ENCODE results near the gene EREG. TPM values are rescaled to one million over a fixed set of nuclear protein-coding genes. Genes with fewer than 3 reads are reported as not detected.
A peak's percentile ranks its signal among the peaks of the same experiment; 100 is the strongest.
"Not testable (repeated sequence)": the region's sequence is repeated elsewhere in the genome, so short reads cannot be mapped to it uniquely, and the experiment has no call there.

EREG gene
- polyA plus RNA-seq, 6 donors from 2014 or later = 0.19 to 0.32 TPM; not detected in 4

DNA sequence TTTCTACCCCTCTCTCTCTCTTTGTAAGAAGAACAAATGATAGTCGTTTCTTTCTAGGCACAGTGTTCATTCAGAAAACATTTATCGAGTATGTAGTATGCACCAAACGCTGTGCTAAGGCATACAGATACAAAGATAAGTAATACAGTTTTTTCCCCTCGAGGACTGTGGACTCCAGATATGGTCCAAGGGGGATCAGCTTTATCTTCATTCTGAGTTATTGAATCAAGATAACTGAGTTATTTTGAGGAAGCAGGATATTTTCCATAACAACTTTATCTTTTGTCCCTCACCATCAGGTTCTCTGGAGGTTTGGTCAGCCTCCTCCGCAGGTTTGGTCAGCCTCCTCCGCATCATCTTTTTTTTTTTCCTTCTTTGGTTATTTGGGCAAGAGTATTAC, 15.0 kb downstream of the EREG start:
- H3K27me3 Mint-ChIP-seq = no peaks in the 10 kb centered on the region
- no peak overlapping the region for H3K27ac Mint-ChIP-seq
- ATAC-seq (ENCODE audit: low read depth in 2 of 2) (no peak), DNase-seq (no peak)
- no peaks in the 10 kb centered on the region for H3K9me3 Mint-ChIP-seq
- H3K36me3 Mint-ChIP-seq = no peaks in the 10 kb centered on the region
- H3K4me3 Mint-ChIP-seq = no peak overlapping the region
- no peaks in the 10 kb centered on the region for H3K4me1 Mint-ChIP-seq

- ATAC-seq (ENCODE audit: low read depth in 2 of 2) (no peak), DNase-seq (no peak)
- Mint-ChIP-seq H3K4me3 (no peak overlapping the region), H3K27me3 (peaks cover 0 to 4% (median 0%) of the 10 kb centered on the region in 3 donors), H3K9me3 (no peaks in the 10 kb centered on the region), H3K27ac (no peak overlapping the region), H3K36me3 (no peaks in the 10 kb centered on the region), H3K4me1 (no peaks in the 10 kb centered on the region)
Measured at GRCh38 chr4:74385386-74385785, 20.4 kb downstream of the EREG start.

DNA sequence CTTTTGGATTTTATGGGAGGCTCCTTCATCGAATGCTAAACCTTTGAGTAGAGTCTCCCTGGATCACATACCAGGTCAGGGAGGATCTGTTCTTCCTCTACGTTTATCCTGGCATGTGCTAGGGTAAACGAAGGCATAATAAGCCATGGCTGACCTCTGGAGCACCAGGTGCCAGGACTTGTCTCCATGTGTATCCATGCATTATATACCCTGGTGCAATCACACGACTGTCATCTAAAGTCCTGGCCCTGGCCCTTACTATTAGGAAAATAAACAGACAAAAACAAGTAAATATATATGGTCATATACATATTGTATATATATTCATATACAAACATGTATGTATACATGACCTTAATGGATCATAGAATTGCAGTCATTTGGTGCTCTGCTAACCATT, 21.2 kb downstream of the EREG start:
- Mint-ChIP-seq H3K9me3 (no peaks in the 10 kb centered on the region), H3K27ac (no peak overlapping the region), H3K4me1 (no peaks in the 10 kb centered on the region), H3K27me3 (peaks cover 0 to 4% (median 0%) of the 10 kb centered on the region in 3 donors), H3K4me3 (peak overlapping the region in 1 of 8 donors; percentile 47), H3K36me3 (no peaks in the 10 kb centered on the region)
- DNase-seq = no peak
- no peak for ATAC-seq (ENCODE audit: low read depth in 2 of 2)

- no peaks in the 10 kb centered on the region for H3K36me3 Mint-ChIP-seq
- ATAC-seq (ENCODE audit: low read depth in 2 of 2) = no peak
- H3K9me3 Mint-ChIP-seq = no peaks in the 10 kb centered on the region
- no peak for DNase-seq
- H3K4me1 Mint-ChIP-seq = no peaks in the 10 kb centered on the region
- H3K27ac Mint-ChIP-seq = no peak overlapping the region
- peaks cover 0 to 4% (median 0%) of the 10 kb centered on the region in 3 donors for H3K27me3 Mint-ChIP-seq
- no peak overlapping the region for H3K4me3 Mint-ChIP-seq
Measured at GRCh38 chr4:74387790-74388189, 22.8 kb downstream of the EREG start.

DNA sequence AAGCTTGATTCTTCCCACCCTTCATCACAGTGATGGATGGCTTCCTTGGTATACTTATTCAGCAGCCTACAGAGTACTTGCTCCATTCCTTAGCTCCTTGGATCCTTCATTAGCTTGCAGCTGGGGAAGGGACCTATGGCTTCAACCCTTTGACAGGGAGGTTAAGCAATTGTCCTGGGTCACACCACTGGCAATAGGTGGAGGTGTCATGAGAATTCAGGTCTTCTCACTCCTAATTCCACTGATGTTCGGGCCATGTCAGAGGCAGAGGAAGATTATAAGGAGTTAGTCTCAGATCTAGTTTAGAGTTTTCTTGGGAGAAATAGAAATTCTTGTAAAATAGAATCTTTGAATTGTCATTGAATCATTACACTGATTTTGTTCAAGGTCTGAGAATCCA, 24.5 kb downstream of the EREG start:
- DNase-seq (no peak), ATAC-seq (ENCODE audit: low read depth in 2 of 2) (no peak)
- H3K36me3 Mint-ChIP-seq = no peaks in the 10 kb centered on the region
- no peaks in the 10 kb centered on the region for H3K4me1 Mint-ChIP-seq
- H3K9me3 Mint-ChIP-seq = no peaks in the 10 kb centered on the region
- H3K27me3 Mint-ChIP-seq = peaks cover 0 to 4% (median 0%) of the 10 kb centered on the region in 3 donors
- no peak overlapping the region for H3K4me3 Mint-ChIP-seq
- no peak overlapping the region for H3K27ac Mint-ChIP-seq

GRCh38 chr4:74390677-74391076, 25.7 kb downstream of the EREG start:
- DNase-seq (no peak), ATAC-seq (ENCODE audit: low read depth in 2 of 2) (no peak)
- H3K36me3 Mint-ChIP-seq = no peaks in the 10 kb centered on the region

DNA sequence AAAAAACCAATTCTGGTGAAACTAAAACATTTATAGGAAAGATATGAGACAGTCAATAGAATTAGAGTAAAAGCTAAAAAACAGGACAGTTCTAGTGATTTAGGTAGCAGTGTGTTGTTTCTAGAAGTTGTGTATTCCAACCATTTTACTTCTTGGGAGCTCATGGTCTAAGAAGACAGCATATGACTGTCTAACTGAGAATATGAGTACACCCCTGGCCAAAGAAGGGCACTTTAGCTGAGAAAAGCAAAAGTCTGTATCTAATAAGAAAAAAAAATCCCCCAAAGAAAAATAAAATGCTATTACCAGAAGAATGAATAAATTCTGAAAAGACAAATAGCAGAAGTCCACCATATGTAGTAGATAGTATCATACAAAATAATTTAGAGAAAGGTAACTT, 26.4 kb downstream of the EREG start:
- H3K4me1 Mint-ChIP-seq = no peaks in the 10 kb centered on the region
- peak overlapping the region in 1 of 8 donors; percentile 18 for H3K4me3 Mint-ChIP-seq
- H3K9me3 Mint-ChIP-seq = no peaks in the 10 kb centered on the region
- no peaks in the 10 kb centered on the region for H3K36me3 Mint-ChIP-seq
- ATAC-seq (ENCODE audit: low read depth in 2 of 2) (no peak), DNase-seq (no peak)
- H3K27ac Mint-ChIP-seq = no peak overlapping the region
- H3K27me3 Mint-ChIP-seq = peaks cover 0 to 4% (median 0%) of the 10 kb centered on the region in 3 donors

More at GRCh38 chr4:74390677-74391076, 25.7 kb downstream of the EREG start:
- H3K9me3 Mint-ChIP-seq = no peaks in the 10 kb centered on the region
- peaks cover 0 to 4% (median 0%) of the 10 kb centered on the region in 3 donors for H3K27me3 Mint-ChIP-seq
- no peaks in the 10 kb centered on the region for H3K4me1 Mint-ChIP-seq
- H3K4me3 Mint-ChIP-seq = no peak overlapping the region
- H3K27ac Mint-ChIP-seq = no peak overlapping the region

- H3K27me3 Mint-ChIP-seq = peaks cover 0 to 4% (median 0%) of the 10 kb centered on the region in 3 donors
- no peak overlapping the region for H3K27ac Mint-ChIP-seq
- no peaks in the 10 kb centered on the region for H3K36me3 Mint-ChIP-seq
- ATAC-seq (ENCODE audit: low read depth in 2 of 2) = no peak
- H3K4me3 Mint-ChIP-seq = no peak overlapping the region
- H3K9me3 Mint-ChIP-seq = no peaks in the 10 kb centered on the region
- DNase-seq = no peak
- H3K4me1 Mint-ChIP-seq = no peaks in the 10 kb centered on the region
Measured at GRCh38 chr4:74391890-74392475, 27.0 kb downstream of the EREG start.

GRCh38 chr4:74394476-74395136, 29.7 kb downstream of the EREG start:
- no peak overlapping the region for H3K27ac Mint-ChIP-seq
- ATAC-seq (ENCODE audit: low read depth in 2 of 2) (no peak), DNase-seq (no peak)
- H3K36me3 Mint-ChIP-seq = no peaks in the 10 kb centered on the region
- H3K9me3 Mint-ChIP-seq = peaks cover 0 to 2% (median 0%) of the 10 kb centered on the region in 7 donors
- H3K4me3 Mint-ChIP-seq = no peak overlapping the region
- H3K4me1 Mint-ChIP-seq = peaks cover 3 to 8% (median 6%) of the 10 kb centered on the region in 3 donors
- H3K27me3 Mint-ChIP-seq = peaks cover 0 to 4% (median 0%) of the 10 kb centered on the region in 3 donors

DNA sequence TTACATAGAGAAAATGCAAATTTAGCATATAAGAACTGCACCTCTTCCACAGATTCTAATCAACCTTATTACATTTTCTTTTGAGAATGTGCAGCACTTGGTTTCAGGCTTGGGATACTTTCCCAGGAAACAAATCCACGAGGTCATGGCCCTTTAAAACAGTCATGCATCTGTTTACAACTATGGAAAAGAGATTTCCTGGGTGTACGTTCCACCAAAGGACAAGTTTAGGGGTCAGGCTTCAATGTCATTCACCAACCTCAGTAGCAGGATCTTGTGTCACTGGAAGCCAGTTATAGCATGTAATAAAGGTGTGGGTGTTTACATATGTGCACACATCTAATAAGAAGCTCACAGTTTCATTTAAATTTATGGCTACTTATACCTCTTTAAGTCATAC, 30.7 kb downstream of the EREG start:
- DNase-seq (no peak), ATAC-seq (ENCODE audit: low read depth in 2 of 2) (no peak)
- Mint-ChIP-seq H3K4me3 (no peak overlapping the region), H3K27me3 (no peaks in the 10 kb centered on the region), H3K9me3 (peaks cover 0 to 2% (median 0%) of the 10 kb centered on the region in 7 donors), H3K4me1 (peaks cover 3 to 8% (median 6%) of the 10 kb centered on the region in 3 donors), H3K27ac (no peak overlapping the region), H3K36me3 (no peaks in the 10 kb centered on the region)

DNA sequence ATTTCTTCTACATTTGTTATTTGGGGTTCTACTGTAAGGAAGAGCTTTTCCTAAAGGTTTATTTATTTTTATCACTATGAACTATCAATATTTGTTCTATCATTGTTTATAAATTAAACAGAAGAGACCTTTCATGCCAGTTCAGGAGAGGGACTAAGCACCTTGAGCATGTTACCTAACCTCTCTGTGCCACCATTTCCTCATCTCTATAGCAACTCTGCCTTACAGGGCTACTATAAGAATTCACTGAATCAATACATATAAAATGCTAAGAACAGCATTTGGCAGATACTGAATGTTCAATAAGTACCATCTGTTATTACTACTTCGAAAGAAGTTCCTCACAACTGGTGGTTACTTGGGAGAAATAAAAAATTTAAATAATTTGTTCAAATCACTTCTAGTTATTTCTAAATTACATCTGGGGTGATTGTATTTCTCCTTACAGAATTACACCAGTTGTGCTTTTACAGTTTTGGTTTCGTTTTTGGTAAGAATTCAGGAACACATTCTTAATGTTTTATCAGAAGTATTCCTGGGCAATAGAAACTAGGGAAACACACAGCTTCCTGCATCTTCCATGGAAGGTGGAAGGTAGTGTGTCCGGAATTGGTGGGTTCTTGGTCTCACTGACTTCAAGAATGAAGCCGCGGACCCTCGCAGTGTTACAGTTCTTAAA, 32.9 kb downstream of the EREG start:
- ATAC-seq (ENCODE audit: low read depth in 2 of 2) = peak; percentile 65 to 68

GRCh38 chr4:74398894-74399589, 34.1 kb downstream of the EREG start:
- peak overlapping the region in 4 of 6 donors; percentile 95 to 97 (median 96) for H3K27ac Mint-ChIP-seq
- not testable (repeated sequence) for H3K36me3 Mint-ChIP-seq; H3K9me3 Mint-ChIP-seq; ATAC-seq (ENCODE audit: low read depth in 2 of 2); H3K27me3 Mint-ChIP-seq; DNase-seq
- H3K4me1 Mint-ChIP-seq = peaks cover 14 to 21% (median 15%) of the 10 kb centered on the region in 3 donors
- H3K4me3 Mint-ChIP-seq = peak overlapping the region in 7 of 8 donors; percentile 96 to 99 (median 98)

More for the DNA sequence above, 32.9 kb downstream of the EREG start:
- Mint-ChIP-seq H3K36me3 (no peaks in the 10 kb centered on the region), H3K9me3 (peaks cover 0 to 2% (median 0%) of the 10 kb centered on the region in 7 donors), H3K4me3 (peak overlapping the region; percentile 96 to 99 (median 98)), H3K27me3 (no peaks in the 10 kb centered on the region), H3K27ac (peak overlapping the region; percentile 95 to 98 (median 96)), H3K4me1 (peaks cover 6 to 12% (median 9%) of the 10 kb centered on the region in 3 donors)
- no peak for DNase-seq

- peaks cover 0 to 2% (median 0%) of the 10 kb centered on the region in 7 donors for H3K9me3 Mint-ChIP-seq
- ATAC-seq (ENCODE audit: low read depth in 2 of 2) (no peak), DNase-seq (no peak)
- no peaks in the 10 kb centered on the region for H3K36me3 Mint-ChIP-seq
- peak overlapping the region in 1 of 6 donors; percentile 51 for H3K27ac Mint-ChIP-seq
- no peaks in the 10 kb centered on the region for H3K27me3 Mint-ChIP-seq
- peak overlapping the region in 2 of 8 donors; percentile 39 to 51 for H3K4me3 Mint-ChIP-seq
- peaks cover 14 to 21% (median 15%) of the 10 kb centered on the region in 3 donors for H3K4me1 Mint-ChIP-seq
Measured at GRCh38 chr4:74400395-74400794, 35.5 kb downstream of the EREG start.

Data from naive B cell (primary cell).